DMS53 treated with DMSO at 0.1 percent for 48 hours (cell line): ENCODE results near the gene FBN2.
"Not testable (repeated sequence)": the region's sequence is repeated elsewhere in the genome, so short reads cannot be mapped to it uniquely, and the experiment has no call there.

Experiments
- DNase-seq: peaks from one replicate; lab custom pipeline; 2025; ENCODE audit not compliant: unreplicated experiment; lab: John Stamatoyannopoulos, UW

Gene FBN2

GRCh38 chr5:128480158-128480557 is 57.9 kb downstream of the FBN2 start:
- no peak for DNase-seq

DNA sequence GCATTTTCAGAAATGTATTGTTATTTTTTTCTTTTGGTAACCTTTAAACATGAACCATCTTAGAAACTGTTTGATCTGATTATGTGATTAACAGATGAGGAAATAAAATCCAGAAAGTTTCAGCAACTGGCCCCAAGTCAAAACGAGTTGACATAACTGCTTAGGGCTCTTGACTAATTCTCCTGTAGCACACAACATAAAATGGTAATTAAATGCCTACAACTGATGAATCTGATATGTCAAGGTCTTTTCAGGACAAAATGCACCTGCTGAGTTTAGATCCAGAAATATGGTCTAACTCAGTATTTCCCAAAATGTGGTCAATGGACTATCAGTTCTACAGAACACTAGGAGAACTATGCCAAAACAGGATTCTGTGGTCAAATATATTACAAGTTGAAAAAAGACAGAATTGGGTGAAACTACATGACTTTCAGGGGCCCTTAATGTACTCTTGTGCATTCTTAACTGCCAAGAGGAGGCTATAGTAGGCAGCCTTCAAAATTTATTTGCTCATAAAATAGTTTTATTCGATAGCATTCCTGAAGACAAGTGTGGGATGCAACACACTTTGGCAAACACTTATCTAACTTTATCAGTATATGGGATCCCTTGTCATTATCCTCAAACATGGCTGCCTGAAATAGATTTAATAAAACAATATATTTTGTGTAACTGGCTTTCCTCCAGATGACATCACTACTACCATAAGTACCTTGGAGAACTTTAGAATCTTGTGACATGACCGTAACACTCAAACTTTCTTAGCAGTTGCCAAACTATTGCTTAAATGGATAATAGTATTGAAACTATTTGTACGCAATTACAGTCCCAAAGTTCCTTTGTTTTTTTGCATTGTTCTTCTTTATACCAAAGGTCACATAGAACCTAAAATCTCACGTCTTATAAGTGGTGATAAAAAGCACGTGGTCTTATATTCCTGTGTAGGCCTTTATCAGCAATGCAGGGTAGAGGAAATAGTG is 59.4 kb downstream of the FBN2 start:
- no peak for DNase-seq

- no peak for DNase-seq
Measured at GRCh38 chr5:128477944-128478343, 60.1 kb downstream of the FBN2 start.

- no peak for DNase-seq
Measured at GRCh38 chr5:128475693-128476092, 62.4 kb downstream of the FBN2 start.

DNA sequence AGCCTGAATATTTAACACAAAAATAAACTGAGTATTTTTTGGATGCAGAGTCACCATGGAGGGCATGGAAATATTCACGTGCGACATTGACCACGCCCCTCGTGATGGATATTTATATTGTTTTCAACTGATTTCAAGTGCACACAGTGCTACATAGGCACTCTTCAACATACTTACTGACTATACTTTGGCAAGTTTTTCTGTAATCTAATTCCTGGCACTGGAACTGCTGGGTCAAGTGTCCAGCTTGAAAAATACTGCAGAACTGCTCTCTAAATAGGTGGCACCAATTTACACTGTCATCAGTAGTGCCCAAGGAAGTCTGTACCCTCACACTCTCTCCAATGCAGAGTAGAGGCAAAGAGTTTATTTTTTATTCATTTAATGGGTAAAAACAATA is 65.1 kb downstream of the FBN2 start:
- DNase-seq: no peak

DNA sequence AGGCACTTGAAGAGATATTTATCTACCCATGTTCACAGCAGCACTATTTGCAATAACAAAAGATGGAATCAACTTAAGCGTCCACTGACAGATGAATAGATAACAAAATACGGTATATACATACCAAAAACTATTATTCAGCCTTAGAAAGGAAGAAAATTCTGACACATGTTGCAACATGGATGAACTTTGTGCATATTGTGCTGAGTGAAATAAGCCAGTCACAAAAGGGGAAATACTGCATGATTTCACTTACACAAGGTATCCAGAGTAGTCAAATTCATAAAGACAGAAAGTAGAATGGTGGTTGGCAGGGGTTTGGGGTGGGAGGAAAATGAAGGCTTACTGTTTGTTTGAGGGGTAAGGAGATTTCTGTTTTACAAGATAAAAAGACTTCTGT is 66.0 kb downstream of the FBN2 start:
- DNase-seq: no peak

GRCh38 chr5:128470663-128471062 is 67.4 kb downstream of the FBN2 start:
- no peak for DNase-seq

DNA sequence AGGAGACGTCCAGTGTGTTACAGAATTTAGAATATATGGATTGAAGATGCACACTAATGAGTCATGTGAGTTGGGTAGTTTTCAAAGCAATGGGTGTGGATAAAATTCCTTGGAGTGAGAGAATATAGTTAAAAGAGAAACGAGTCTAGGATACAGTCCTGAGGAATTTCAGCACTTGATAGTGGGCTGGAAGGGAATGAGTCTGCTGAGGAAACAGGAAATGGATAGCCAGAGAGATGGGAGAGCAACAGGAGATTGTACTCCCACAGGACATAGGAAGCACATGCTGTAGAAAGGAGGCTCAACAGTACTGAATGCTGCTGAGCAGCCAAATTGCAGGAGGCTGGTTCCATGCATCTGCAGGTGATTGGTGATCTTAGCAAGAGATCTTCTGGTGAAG is 68.1 kb downstream of the FBN2 start:
- DNase-seq: no peak

GRCh38 chr5:128466980-128467379 is 71.1 kb downstream of the FBN2 start:
- no peak for DNase-seq

GRCh38 chr5:128466554-128466953 is 71.5 kb downstream of the FBN2 start:
- no peak for DNase-seq

- DNase-seq: no peak
Measured at GRCh38 chr5:128464596-128464995, 73.4 kb downstream of the FBN2 start.

GRCh38 chr5:128462330-128462729 is 75.7 kb downstream of the FBN2 start:
- DNase-seq: no peak

DNA sequence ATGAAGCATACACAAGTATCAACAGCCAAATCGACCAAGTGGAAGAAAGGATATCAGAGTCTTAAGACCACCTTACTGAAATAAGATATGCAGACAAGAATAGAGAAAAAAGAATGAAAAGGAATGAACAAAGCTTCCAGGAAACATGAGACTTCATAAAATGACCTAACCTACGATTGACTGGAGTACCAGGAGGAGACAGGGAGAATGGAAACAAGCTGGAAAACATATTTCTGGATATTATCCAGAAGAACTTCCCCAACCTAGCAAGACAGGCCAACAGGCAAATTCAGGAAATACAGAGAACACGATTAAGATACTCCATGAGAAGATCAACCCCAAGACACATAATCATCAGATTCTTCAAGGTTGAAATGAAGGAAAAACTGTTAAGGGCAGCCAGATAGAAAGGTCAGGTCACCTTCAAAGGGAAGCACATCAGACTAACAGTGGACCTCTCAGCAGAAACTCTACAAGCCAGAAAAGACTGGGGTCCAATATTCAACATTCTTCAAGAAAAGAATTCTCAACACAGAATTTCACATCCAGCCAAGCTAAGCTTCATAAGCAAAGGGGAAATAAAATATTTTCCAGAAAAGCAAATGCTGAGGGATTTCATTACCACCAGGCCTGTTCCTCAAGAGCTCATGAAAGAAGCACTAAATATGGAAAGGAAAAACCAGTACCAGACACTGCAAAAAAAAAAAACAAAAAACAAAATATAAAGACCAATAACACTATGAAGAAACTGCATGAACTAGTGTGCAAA is 80.7 kb downstream of the FBN2 start:
- DNase-seq: not testable (repeated sequence)

GRCh38 chr5:128455841-128456361 is 82.1 kb downstream of the FBN2 start:
- no peak for DNase-seq

DNA sequence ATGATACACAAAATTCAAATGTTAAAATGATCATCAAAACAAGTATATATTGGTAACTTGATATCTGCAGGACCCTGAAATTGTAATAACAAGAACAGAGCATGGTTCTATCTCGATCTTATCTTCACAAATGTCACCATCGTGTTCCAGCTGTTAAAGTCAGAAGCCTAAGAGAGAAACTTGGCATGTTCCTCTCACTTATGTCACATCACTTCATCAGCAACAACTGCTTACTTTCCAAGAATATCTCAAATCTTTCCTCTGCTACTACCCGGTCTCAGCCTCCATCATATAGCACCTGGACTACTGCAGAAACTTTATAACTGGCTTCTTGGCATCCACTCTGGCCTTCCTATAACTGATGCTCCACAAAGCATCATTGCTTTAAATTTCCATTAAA is 84.9 kb downstream of the FBN2 start:
- no peak for DNase-seq

DNA sequence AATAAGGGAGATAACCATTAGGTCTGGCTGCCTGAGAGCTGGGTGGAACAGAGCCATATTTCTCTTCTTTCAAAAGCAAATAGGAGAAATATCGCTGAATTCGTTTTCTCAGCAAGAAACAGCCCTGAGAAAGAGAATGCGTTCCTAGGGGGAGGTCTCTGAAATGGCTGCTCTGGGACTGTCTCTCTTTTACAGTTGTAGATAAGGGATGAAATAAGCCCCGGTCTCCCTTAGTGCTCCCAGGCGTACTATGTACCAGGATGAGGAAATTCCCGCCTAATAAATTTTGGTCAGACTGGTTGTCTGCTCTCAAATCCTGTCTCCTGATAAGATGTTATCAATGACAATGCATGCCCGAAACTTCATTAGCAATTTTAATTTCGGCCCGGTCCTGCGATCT is 90.8 kb downstream of the FBN2 start:
- DNase-seq: not testable (repeated sequence)

DNA sequence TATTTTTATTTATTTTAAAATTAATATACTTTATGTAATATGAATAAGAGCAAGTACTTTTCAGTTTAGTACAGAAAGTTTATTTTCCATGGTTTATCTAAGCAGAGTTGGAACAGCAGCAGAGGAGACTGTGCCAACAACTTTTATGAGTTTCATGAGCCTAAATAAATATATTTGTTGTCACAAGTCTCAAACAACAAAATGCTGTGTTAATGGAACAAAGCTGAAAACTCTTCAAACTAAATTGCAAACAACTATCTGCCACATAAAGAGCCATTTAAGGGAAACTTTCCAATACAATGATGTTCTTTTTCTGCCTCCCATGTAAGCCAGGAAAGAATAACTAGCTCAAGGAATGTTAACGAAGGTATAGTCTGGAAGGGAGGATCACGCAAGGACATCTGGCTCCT is 96.1 kb downstream of the FBN2 start:
- no peak for DNase-seq

GRCh38 chr5:128441165-128441564 is 96.9 kb downstream of the FBN2 start:
- DNase-seq: no peak

DNA sequence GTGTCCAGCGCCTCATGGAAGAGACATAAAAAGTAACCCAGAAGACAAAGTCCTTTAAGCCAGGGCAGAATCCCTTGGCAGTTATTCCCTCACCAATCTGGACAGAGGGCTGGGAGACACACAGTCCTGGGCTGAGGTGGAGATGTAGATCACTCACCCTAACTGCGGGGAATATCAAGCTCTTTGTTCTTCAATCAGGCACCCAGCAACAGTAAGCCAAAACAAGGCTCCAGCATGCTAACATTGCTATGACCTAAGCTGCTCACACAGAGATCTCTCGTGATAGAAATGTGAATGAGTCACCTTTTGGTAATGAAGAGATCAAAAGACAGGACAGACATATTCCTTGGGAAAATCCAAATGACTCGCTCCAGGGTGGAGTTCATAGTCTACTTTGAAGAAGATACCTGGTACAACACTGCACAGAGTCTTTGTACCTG is 101.3 kb downstream of the FBN2 start:
- peak; percentile 3 for DNase-seq

DNA sequence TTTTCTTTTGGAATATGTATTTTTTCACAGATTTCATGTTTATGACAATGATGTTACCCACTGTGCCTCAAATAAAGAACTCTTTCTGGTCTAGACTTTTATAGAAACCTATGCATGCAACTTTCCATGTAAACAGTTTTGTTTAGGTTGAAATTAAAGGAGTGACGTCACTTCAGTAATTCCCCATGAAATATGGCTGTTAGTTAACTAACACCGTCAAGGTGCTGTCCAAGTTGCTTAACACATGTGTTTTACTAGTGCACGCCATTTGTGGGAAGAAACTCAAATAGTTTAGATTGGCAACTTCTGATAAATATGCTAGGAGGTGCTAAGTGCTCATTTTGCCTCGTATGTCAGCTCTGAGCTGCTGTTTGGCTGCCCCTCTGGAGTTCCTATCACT is 102.2 kb downstream of the FBN2 start:
- DNase-seq: no peak

- DNase-seq: no peak
Measured at GRCh38 chr5:128434993-128435392, 103.1 kb downstream of the FBN2 start.
